Tongue (tissue), 2 donors: ENCODE measurements around the gene COL5A3. TPM values are rescaled to one million over a fixed set of nuclear protein-coding genes. Genes with fewer than 3 reads are reported as not detected.
"Not testable (repeated sequence)": the region's sequence is repeated elsewhere in the genome, so short reads cannot be mapped to it uniquely, and the experiment has no call there.

Experiments
- DNase-seq: peaks from one replicate; pipeline ENCODE4 v3.0.0-alpha.2; 2015
- total RNA-seq: library from RNA; depleted of rRNA; stranded (reverse); fragments of >200 nt; gene quantifications from one replicate; pipeline ENCODE4 v1.2.3, GENCODE V29; 2014

Gene COL5A3
- total RNA-seq, 1 donor from 2014 or later = 89.1 TPM

DNA sequence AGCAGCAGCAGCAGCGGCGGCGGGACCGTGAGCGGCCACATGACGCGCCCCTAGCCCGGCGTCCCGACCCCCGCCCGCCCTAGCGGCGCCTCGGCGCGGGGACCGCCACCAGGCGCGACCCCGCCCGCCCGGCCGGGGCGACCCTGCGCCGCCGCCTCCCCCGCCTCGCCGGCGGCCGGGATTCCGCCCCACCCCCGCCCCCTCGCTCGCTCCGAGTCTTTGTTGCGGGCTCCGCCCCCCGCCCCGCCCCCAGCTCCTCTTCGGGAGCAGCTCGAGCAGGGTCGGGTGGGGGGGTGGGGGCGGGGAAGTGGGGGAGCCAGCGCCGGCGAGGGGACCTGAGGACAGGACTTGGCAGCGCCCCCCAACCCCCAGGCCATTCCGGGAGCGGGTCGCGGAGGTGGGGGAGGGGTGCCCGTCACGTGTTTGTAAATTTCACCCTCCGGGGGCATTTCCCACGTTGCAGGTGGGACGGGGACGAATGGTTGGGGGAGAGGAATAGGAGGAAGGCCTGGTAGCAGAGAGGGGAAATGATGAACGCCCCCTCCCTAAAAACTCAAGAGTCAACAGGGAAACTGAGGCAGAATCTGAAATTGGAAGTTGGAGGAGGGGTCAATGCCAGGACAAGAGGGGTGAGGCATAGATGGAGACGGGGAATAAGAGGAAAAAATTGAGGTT is 73.8 kb downstream of the COL5A3 start, which contains the start of gene OLFM2:
TSS of gene OLFM2 (minus strand) at position 190 of the 675 bp plus-strand sequence. CDS start at position 41, 149 bp downstream.
- peak; percentile 72 for DNase-seq

DNA sequence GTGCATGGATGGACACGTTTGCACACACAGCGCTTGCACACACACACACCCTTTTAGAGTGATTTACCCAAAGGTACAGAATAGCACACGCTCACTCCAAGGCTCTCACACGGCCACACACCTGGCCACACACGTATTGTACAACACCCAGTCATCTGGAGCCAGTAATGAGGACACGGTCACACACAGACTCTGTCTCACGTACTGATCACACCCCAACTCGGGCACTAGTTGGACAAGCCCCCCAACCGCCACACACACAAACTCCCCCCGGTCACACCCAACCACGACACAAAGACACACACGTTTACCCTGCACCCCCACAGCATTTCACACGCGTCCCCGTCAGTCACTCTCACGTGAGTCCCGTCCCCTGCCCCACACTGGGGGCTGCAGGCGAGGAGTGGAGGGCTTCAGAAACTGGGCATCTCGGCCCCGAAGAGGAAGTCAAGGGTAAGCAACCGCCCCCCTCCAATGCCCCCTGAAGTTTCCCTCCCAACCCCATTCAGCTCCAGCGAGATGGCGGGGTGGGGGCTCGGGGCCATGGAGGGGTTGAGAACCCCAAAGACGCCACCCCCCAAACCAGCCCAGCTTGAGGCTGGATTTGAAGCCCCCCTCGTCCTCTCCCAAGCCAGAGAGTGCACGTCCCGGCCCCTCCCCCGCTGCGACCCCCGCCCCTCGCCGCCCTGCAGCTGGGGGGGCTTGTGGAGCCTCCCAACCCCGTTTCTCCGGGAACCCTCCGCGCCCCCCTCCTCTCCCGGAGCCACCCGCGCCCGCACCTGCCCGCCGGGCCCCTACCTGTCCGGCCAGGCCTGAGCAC is 74.6 kb downstream of the COL5A3 start:
- no peak for DNase-seq

DNA sequence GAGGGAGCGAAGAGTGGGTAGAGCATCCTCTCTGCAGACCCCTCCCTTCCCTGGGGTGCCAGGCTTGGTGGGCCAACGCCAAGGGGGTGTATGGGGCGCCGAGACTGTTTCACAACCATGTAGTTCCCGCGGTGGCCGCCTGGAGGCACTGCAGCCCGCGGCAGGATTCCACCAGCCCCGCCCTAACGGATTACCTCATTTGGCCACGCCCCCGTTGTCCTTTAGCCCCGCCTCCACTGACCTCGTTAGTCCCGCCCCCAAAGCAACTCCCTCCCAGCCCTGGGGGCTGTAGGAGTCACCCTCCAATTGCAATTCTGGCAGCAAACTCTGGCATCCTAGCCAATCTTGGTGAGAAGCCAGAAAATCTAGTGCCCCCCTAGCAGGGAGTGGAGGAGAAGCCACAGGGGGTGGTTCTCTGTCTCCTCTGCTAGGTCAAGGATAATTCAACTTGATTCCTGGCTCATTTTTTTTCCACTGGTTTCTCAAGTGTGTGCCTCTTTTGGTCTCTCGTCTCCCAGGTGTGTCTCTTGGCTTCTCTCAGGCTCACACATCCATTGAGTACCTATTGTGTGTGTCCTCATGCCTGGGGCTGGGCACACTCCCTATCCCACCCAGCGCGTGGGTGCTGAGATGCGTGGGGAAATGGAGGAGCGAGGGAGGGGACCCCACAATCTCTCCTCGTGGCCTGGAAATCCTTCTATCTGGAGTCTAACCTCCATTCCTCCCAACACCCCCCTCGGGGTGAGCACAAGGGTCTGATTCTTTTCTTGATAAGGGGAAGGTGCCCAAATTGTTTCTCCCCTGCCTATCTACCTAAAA is 76.0 kb downstream of the COL5A3 start:
- DNase-seq = peak; percentile 91

DNA sequence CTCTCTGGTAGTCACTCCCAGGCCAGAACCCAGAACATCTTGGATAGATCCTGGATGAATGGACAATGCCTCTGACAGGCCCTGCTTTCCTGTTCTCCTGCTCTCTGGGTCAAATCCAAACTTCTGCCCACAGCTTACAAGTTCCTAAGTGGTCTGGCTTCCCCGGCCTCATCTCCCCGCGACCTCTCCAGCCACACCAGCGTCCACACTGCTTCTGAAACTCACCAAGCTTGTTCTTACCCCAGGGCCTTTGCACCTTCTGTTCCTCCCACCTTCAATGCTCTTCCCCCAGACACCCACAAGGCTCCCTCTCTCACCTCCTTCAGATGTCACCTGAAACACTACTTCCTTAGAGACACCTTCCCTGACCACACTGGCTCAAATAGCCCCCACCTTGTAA is 77.5 kb downstream of the COL5A3 start:
- DNase-seq = no peak

DNA sequence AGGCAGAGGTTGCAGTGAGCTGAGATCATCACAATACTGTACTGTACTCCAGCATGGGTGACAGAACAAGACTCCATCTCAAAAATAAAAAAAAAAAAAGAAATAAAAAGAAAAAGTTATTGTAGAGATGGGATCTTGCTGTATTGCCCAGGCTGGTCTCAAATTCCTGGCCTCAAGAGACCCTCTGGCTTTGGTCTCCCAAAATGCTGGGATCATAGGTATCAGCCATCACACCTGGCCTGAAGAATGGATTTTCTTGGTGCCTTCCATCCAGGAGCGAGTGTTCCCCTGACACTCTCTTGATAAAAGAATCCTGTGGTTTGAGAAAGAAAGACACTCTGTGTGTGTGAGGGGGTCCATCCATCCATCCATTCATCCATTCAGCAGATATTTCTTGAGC is 78.7 kb downstream of the COL5A3 start:
- no peak for DNase-seq

DNA sequence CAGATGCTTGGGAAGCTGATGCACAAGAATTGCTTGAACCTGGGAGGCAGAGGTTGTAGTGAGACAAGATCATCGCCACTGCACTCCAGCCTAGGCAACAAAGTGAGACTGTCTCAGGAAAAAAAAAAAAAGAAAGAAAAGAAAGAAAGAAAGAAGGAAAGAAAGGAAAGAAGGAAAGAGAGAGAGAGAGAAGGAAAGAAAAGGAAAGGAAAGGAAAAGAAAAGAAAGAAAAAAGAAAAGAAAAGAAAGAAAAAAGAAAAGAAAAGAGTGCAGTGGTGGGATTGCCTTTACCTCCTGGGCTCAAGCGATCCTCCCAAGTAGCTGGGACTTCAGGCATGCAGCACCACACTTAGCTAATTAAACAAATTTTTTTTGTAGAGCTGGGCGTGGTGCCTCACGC is 86.9 kb downstream of the COL5A3 start:
- no peak for DNase-seq

DNA sequence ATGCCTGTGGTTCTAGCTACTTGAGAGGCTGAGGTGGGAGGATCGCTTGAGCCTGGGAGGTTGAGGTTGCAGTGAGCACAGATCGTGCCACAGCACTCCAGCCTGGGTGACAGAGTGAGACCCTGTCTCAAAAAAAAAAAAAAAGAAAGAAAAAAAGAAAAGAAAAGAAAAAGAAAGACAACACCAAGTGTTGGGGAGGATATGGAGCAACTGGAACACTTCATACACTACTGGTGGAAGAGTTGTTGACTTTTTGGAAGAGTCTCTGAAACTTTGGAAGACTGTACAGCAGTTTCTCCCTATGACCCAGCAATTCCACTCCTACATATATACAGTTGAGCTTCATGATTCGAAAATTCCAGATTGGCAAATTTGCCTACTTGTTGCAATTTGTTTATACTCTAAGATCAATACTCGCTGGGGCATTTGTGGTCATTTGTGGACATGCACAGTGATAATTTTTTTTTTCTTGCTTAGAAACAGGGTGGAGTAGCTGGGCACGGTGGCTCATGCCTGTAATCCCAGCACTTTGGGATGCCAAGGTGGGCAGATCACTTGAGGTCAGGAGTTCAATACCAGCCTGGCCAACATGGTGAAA is 87.4 kb downstream of the COL5A3 start:
- DNase-seq = not testable (repeated sequence)

DNA sequence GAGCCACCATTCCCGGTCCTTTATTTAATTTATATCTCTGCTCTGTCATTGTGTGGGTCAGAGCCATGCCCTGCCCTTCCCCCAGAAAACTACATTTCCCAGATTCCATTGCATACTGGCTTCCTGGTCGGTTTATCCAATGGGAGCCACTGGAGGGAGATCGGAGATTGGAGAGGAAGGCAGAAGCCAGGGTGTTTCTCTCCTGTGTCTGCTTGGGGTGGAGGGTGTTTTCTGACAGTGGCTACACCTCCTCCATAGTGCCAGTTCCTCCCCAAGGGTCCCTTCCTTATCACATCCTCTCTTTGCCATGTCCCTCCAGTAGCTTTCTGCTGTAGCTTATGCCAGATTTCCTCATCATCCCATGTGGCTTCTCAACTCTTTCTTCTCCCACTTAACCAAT is 93.0 kb downstream of the COL5A3 start:
- DNase-seq = peak; percentile 63

DNA sequence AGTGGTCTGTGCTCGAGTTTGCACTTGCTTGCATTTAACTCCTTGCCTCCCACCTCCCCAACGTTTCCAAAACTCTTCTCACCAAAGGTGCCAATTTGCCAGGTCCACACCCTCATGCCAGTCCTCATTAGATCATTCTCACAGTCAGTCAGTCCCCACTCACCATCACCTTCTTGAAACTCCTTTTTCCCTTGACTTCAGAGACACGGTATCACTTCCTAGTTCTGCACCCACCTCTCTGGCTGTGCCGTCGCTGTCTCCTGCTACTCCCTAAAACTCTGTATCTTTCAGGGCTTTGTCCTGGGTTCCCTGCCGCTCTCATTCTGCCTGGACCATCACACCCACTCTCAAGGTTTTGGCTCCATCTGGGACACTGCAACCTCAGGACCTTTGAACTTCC is 93.6 kb downstream of the COL5A3 start:
- no peak for DNase-seq

DNA sequence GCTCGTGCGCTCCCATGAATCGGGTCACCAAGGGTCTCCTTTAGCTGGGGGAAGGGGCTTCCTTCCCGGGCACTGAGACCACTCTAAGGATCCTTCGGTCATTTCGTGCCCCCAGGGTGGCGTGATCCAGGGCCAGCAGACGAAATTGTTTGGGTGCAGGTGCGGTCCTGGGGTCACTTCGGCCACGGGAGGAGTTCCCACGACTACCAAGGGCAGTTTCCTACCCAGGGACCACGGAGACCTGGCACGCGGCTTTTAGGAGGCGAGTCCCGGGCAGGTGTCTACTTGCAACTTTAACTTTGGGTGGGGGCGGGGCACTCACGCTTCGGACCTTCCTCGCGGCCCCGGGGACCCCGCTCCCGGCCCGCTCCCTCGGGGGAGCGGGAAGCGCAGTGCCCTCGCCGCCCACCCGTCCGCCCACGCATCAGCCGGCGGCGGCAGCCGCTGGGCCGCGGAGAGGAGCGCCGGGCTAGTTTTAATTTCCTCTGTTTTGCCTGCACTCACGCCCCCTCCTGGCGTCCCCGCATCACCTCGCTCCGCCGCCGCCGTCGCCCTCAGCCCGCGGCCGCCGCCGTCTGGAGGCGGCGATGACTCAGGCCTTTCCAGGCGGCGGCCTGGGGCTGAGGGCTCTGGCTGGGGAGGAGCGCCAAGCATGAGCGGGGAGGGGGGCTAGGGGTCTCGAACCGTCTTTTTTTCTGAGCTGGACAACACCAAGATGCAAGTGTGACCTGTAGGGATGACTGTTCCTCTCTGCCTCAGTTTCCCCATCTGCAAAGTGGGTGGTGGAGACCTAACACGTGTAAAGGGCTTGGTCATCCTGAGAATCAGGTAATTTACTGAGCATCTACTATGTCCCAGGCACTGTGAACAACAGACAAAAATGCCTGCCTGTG is 95.7 kb downstream of the COL5A3 start:
- DNase-seq = peak; percentile 91

DNA sequence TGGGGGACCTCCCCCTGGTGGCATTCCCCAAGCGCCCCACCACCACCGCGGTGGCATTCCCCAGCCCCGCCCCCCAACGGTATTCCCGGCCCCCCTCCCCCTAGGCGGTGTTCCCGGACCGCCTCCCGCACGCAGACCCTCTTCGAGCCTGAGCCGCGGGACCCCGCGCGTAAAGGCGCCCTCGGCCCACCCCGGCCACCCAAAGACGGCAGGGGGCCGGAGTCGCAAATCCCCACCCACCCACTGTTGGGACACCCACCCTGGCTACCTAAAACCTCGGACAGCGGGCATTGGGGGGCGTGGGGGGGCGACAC is 96.3 kb downstream of the COL5A3 start:
- no peak for DNase-seq

DNA sequence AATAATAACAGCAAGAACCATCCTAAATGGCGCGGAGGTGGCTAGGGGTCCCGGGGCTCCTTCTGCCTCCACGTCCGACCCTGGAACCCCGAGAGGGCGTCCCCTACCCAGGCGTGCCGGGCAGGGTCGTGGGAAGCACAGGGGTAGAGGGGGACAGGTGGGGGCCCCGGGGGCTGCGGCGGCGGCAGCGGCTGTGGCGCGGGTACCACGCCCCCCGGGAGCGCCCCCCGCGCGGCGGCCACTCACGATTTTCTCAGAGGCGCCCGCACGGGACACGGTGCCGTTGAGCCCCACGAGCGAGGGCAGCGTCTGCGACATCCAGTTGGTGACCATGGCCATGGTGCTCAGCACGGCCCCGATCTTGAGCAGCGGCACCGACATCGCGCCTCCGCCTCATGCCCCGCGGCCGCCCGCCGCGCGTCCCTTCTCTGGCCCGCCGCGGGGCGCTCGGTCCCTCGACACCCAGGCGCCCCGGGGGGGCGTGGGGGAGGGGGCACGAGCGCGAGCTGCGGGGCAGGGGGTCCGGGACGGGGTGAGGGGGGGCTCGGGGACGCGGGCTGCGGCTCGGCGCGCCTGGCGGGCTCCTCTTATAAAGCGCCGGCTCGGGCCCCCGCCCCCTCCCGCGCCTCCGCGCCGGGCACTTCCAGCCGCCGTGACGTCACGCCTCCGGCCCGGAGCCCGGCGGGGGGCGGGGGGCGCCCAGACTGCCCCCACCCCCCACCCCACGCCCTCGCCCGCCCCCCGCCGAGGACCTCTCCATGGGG is 96.9 kb downstream of the COL5A3 start:
- peak; percentile 50 for DNase-seq

DNA sequence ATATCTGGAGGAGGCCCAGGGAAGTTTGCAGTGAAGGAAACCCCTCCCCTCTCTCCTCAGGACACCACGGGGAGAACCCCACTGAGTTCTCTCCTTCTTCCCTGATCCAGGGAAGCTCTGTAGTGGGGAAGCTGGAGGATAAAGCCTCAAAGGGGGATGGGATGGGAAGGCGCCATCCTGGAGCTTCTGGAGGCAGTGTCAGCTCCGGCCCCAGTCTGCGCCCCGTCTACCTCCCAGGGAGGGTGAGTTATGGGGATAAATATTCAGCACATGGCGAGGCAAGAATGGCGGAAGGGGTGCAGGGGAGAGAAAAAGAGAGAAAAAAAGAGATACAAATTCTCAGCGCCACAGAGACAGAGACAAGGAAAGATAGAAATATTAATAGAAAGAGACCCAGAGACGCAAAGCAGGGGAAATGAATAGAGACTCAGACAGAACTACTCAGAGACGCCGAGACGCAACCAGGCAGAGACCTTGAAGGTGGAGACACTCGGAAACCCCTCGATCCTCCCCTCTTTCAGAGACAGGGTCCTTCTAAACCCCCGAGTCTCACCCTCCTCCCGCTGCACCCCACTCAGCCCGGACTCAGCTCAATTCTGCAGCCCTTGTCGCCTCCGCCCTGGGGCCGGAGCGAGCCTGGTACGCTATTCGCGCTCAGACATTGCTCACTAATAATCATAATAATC is 97.6 kb downstream of the COL5A3 start:
- DNase-seq = no peak

DNA sequence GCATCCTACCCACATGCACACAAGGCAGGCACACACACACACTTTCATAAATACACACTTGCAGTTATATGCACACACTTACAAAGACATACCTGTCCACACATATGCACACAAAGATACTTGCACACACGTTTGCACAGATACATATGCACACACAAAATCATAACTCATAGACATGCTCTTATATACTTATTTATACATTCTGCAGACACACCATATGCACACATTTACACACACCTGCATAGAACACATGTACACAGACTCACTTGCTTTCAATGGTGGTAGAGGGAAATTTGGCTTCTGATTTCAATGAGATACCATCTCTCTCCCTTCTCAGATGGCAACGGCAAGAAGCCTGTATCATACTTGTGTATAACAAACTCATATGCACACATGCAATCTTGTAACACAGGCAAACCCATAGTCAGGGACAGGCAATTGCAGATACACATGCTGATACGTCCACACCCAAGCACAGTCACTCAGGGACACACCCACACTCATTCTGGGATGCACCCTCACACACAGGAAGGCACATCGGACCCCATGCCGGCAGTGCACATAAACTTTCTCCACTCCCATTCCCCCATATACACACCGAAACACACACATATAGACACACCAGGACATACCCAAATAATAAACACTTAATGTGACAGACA is 98.6 kb downstream of the COL5A3 start:
- no peak for DNase-seq

DNA sequence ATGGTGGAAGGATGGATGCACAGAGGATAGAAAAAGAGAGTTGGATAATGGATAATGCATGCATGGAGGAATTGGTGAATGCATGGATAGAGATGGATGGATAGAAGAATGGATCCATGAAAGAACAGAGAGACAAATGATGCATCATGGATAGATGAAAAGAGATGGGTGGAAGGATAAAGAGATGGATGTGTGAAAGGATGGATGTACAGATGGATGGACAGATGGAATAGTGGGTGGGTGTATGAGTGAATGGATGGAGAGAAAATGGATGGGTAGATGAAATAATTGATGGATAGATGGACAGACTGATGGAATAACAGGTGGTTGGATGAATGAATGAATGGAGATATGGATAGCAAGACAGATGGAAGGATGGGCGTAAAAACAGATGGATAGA is 99.7 kb downstream of the COL5A3 start:
- no peak for DNase-seq
